ENCODE data around the gene SMARCA1.

GRCh38 chrX:129566073-129566472 is 42.8 kb upstream of the SMARCA1 start:
- TF ChIP-seq CTCF (IDR thresholded peaks at IDR 0.05) (no peak), POLR2A (IDR thresholded peaks at IDR 0.05) (no peak)

All from uterus (tissue), 2 donors.